Central memory CD4-positive, alpha-beta T cell (primary cell): ENCODE results near the gene INSR.
"Not testable (repeated sequence)": the region's sequence is repeated elsewhere in the genome, so short reads cannot be mapped to it uniquely, and the experiment has no call there.

Experiments used
- DNase-seq: peaks from one replicate; pipeline ENCODE4 v3.0.0; 2022

The INSR gene

DNA sequence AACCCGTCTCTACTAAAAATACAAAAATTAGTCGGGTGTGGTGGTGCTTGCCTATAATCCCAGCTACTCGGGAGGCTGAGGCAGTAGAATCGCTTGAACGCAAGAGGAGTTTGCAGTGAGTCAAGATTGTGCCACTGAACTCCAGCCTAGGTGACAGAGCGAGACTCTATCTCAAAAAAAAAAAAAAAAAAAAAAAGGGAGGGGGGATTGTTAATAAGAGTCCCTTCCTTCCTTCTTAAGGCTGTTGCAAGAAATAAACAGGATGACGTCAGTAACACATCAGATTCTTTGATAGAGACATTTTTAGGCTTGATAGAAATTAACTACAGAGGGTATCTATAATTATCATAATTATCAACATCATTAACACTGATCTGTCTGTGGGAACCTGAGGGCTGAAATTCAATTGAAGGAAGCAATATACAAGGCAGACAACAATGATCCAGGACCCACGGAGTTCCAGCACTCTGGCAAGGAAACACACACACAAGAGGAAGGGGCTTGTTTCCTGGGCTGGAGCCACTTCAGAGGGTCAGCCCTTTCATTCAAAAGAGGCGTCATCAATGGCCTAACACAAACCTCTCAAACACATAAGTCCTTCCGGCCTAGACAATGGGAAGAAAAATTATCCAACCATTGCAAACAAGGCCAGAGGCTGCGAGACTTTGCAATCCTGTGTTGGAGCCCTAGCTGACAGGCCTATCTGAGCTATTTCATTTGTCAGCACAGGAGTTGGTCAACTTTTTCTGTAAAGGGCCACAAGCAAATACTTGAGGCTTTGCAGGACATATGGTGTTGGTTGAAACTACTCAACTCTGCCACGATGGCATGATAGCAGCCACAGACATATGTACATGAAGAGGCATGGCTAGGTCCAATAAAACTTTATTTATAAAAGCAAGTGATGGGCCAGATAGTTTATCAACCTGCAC, 105.2 kb downstream of the INSR start:
- DNase-seq: no peak

DNA sequence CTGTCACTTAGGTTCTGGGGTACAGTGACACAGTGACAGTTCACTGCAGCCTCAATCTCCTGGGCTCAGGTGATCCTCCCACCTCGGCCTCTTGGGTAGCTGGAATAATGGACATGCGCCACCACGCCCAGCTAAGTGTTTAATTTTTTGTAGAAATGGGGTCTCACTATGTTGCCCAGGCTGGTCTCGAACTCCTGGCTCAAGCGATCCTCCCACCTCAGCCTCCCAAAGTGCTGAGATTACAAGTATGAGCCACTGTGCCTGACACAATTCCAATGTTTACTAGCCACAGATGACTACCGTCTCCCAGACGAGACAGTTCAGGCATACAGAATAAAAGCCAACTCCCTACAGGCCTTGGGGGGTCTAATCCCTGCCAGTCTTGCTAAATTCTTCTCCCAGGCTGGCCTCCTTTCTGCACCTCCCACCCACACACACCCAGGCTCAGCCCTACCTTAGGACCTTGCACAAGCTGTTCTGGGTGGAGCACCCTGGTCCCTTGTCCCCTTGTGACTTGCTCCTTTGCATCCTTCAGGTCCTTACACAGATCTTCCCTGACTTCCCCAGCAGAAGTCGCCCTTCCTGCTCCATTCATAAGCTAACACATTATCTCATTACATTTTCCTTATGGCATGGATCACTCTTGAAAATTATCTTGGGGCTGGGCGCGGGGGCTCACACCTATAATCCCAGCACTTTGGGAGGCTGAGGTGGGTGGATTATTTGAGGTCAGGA, 106.4 kb downstream of the INSR start:
- no peak for DNase-seq

- DNase-seq: no peak
Measured at GRCh38 chr19:7182489-7182888, 111.7 kb downstream of the INSR start.

DNA sequence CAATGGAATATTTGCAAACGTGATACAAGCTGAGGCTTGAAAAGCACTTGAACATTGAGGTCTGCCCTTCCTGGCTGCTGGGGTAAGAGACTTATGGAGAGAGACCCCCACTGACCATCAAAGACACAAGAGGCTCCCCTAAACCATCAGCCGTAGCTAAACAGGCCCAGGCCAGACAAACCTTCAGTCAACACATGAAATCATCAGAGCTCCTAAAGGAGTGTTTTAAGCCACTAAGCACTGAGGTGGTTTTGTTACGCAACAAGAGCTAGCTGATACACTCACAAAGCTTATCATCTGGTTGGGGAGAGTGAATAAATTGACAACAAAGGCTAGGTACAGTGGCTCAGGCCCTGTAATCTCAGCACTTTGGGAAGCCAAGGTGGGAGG, 114.3 kb downstream of the INSR start:
- DNase-seq: no peak

GRCh38 chr19:7177926-7178325, 116.3 kb downstream of the INSR start:
- no peak for DNase-seq

- no peak for DNase-seq
Measured at GRCh38 chr19:7176792-7177191, 117.4 kb downstream of the INSR start.

DNA sequence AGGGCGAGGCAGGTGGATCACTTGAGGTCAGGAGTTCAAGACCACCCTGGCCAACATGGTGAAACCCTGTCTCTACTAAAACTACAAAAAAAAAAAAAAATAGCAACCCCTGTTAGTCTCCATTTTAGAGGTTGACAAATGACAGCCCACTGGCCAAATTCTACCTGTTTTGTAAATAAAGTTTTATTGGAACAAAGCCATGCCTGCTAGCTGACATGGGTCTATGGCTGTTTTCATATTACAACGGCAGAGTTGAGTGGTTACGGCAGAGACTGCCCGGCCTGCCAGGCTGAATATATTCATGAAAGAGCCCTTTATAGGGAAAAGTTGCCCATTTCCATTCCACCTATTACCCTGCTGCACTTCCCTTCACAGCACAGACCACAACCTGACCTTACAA, 121.4 kb downstream of the INSR start:
- DNase-seq: no peak

- no peak for DNase-seq
Measured at GRCh38 chr19:7170983-7171382, 123.2 kb downstream of the INSR start.

DNA sequence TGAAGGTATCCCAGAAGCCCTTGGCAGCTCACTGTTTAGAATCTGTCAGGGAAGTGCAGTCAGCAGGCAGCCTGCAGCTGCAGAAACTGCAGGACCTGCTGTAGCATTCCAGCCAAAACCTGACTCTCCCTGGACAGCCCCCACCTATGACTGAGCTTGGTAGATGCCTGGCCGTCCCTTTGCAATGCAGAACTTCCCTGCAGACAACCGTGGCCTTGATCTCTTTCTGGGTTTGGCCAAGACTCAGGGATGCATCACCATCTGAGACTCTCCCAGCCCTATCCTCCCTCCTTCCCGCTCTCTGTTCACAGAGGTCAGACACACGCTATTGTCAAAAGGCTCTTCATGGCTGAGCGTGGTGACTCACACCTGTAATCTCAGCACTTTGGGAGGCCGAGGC, 125.3 kb downstream of the INSR start:
- DNase-seq: no peak

DNA sequence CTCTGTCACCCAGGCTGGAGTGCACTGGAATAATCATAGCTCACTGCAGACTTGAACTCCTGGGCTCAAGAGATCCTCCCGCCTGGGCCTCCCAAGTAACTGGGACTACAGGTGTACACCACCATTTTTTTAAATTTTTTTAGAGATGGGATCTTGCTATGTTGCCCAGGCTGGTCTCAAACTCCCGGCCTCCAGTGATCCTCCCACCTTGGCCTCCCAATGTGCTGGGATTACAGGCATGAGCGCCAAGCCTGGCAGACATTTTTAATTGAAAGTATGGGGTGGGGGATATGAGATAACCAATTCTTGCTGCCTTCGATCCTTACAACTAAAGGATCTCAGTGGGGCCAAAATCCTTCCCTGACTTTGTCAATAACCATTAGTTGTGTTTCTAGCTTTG, 132.9 kb downstream of the INSR start:
- no peak for DNase-seq

- DNase-seq: no peak
Measured at GRCh38 chr19:7159105-7159933, 134.9 kb downstream of the INSR start.

- DNase-seq: no peak
Measured at GRCh38 chr19:7153022-7153421, 141.2 kb downstream of the INSR start.

GRCh38 chr19:7152568-7152967, 141.6 kb downstream of the INSR start:
- DNase-seq: no peak

DNA sequence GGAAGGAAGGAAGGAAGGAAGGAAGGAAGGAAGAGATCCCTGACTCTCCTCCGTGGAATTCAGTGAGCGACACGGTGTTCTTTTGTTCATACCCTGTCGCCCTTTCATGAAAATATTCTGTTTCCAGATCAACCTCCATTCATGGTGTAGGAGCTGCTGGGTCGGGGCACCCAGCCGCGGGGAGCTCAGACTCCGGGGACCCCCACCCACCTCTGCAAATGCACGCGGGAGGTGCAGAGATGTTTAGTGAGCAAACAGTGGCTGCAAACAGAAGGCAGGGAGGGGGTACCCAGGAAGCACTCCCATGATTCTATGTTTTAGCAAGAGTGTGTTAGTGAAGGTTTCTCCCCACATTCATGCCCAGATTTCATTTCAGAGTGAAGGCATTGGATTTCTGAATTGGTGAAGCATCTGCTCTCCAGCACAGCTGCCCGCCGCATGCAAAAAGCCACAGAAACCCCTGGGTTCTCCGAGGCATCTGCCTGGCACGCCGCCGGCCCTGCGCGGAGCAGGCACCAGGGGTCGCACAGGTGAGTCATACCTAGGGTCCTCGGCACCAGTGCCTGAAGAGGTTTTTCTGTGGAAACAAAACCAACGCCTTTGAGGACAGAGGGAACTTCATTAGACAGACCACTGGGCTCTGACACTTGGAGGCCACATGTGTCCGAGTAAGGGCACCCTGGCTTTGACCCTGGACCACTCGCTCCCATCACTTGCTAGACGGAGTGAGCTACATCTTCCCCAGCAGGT, 144.1 kb downstream of the INSR start:
- DNase-seq: no peak

DNA sequence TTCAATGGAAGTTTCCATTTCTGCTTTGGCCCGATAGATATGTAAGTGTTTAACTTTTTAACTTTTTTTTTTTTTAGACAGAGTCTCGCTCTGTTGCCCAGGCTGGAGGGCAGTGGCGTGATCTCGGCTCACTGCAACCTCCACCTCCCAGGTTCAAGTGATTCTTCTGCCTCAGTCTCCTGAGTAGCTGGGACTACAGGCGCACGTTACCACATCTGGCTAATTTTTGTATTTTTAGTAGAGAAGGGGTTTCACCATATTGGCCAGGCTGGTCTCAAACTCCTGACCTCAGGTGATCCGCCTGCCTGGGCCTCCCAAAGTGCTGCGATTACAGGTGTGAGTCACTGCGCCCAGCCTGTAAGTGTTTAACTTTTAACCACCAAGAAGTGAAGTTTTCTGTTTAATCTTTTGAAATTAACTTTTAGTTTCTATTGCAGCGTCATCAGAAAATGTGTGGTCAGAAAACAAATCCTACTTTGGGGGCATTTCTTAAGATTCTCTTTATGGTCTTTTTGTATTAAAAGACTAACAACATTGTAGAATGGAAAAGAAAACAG, 147.0 kb downstream of the INSR start:
- DNase-seq: not testable (repeated sequence)

DNA sequence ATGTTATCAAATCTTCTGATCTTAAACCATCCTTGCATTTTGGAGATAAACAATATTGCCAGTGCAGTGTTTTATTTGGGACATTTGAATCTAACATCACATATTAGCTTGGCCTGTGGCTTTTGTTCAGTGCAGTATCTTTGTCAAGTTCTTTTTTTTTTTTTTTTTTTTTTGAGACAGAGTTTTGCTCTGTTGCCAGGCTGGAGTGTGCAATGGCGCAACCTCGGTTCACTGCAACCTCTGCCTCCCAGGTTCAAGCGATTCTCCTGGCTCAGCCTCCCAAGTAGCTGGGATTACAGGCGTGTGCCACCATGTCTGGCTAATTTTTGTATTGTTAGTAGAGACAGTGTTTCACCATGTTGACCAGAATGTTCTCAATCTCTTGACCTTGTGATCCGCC, 148.1 kb downstream of the INSR start:
- DNase-seq: not testable (repeated sequence)

DNA sequence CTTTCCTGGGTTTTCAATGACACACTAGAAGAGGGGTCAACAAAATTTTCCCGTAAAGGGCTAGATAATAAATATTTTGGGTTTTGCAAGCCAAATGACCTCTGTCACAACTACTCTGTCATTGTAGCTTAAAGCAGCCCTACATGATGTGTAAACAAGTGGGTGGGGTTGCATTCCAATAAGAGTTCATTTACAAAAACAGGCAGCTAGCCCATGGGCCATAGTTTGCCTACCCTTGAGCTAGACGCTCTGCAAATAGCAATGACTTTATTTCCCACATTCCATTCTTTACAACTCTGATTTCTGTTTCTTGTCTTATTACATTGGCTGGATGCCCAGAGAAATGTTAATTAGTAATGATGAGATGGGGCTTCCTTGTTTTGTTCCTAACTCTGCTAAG, 148.7 kb downstream of the INSR start:
- DNase-seq: no peak

GRCh38 chr19:7142771-7143170, 151.4 kb downstream of the INSR start:
- DNase-seq: no peak

DNA sequence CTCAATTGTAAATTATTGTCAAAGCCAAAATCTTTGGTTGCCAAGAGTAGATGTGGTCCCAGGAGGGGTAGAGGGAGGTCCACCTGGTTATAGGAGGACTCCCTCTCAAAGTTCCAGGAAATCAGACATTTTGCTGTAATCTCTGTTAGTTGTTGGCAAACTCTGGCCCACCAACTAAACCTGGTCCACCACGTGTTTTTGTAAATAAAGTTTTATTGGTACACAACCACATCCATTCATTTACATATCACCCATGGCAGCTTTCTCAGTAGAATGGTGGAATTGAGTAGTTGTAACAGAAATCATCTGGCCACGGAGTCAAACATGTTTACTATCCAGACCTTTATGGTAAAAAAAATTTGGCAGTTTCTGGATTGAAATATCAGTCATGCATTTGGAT, 154.1 kb downstream of the INSR start:
- no peak for DNase-seq

GRCh38 chr19:7139095-7139494, 155.1 kb downstream of the INSR start:
- no peak for DNase-seq

GRCh38 chr19:7138402-7138801, 155.8 kb downstream of the INSR start:
- no peak for DNase-seq

DNA sequence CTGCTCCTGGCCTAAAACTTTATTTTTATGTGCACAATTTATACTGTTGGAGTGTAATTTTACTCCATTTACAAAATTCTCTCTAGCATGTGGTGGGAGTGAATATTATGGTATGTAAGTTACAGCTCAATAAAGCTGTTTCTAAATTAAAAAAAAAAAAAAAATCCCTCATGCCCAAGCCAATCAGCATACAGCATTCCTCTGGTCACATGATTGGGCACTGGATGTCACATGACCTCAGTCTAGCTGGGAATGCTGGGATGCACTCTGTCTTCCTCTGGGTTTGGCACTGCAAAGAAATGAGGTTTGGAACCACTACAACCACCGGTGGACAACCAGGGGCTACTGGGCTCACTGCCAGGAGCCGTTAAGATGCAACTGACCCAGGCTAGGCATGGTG, 157.1 kb downstream of the INSR start:
- no peak for DNase-seq
